PC-3 (cell line): ENCODE results near the gene DALRD3.

Source experiments
- EZH2phosphoT487 ChIP-seq: fragments of 300-600 bp; sonication (generic); IDR thresholded peaks from 2 replicates; pipeline ENCODE4 v1.6.1; 2018; ENCODE audit warnings: mild to moderate bottlenecking, antibody characterized with exemption, low read length, borderline replicate concordance
- TF ChIP-seq, protein P1 (sequence below): fragments of 300-600 bp; sonication (generic); conservative IDR thresholded peaks from 2 replicates; pipeline ENCODE4 v1.5.1; 2017; ENCODE audit warnings: antibody characterized with exemption, low read depth, mild to moderate bottlenecking, low read length

DNA sequence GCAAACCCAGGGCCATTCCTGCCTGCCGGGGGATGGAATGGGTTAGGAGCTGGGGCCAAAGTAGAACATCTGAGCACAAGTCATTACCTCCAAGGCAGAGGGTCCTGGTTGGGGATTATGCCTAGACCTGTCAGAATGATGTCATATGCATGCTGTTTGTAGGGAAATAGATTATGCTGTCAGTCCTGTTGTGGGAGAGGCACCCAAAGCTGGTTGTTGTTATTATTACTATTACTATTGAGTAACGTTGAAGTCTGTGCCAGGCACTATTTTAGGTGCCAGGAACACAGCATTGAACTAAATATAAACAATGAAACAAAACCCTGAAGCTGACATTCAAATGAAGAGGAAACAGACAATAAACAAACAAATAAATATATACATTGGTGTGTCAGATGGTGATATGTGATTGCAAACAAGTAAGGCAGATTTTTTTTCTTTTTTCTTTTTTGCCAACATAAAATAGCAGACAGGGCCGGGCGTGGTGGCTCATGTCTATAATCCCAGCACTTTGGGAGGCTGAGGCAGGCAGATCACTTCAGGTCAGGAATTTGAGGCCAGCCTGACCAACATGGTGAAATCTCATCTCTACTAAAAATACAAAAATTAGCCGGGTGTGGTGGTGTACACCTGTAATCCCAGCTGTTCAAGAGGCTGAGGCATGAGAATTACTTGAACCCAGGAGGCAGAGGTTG is 26.4 kb downstream of the DALRD3 start:
- no peak for TF ChIP-seq EZH2phosphoT487
- TF ChIP-seq, protein P1, sequence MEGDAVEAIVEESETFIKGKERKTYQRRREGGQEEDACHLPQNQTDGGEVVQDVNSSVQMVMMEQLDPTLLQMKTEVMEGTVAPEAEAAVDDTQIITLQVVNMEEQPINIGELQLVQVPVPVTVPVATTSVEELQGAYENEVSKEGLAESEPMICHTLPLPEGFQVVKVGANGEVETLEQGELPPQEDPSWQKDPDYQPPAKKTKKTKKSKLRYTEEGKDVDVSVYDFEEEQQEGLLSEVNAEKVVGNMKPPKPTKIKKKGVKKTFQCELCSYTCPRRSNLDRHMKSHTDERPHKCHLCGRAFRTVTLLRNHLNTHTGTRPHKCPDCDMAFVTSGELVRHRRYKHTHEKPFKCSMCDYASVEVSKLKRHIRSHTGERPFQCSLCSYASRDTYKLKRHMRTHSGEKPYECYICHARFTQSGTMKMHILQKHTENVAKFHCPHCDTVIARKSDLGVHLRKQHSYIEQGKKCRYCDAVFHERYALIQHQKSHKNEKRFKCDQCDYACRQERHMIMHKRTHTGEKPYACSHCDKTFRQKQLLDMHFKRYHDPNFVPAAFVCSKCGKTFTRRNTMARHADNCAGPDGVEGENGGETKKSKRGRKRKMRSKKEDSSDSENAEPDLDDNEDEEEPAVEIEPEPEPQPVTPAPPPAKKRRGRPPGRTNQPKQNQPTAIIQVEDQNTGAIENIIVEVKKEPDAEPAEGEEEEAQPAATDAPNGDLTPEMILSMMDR, result no peak
